Omental fat pad (tissue), 4 donors: ENCODE data around the gene WNT9A. TPM values are rescaled to one million over a fixed set of nuclear protein-coding genes. Genes with fewer than 3 reads are reported as not detected.

Experiments used
- ATAC-seq: fragments of 150-250 bp; one replicate; pipeline ENCODE4 v1.9.1; 2016; ENCODE audit warnings: mild to moderate bottlenecking, moderate library complexity; ENCODE audit not compliant: low FRiP score
- DNase-seq: peaks from one replicate; pipeline ENCODE4 v3.0.0-alpha.2; 2019; ENCODE audit warnings: low spot score
- total RNA-seq, 4 donors: library from RNA; depleted of rRNA; stranded (reverse); fragments of >200 nt; gene quantifications; one replicate each; pipeline ENCODE4 v1.1.0, GENCODE V29; 2016
- TF ChIP-seq, protein P1 (sequence below), 3 donors: fragments of 450-650 bp; IDR thresholded peaks; one replicate each; pipeline ENCODE4 v1.5.1; 2016 to 2017; ENCODE audit warnings: antibody characterized with exemption in 3 of 3, mild to moderate bottlenecking in 3 of 3, moderate library complexity in 2 of 3

WNT9A gene
- total RNA-seq, 4 donors from 2014 or later = 1.3 to 16.5 (median 5.8) TPM

DNA sequence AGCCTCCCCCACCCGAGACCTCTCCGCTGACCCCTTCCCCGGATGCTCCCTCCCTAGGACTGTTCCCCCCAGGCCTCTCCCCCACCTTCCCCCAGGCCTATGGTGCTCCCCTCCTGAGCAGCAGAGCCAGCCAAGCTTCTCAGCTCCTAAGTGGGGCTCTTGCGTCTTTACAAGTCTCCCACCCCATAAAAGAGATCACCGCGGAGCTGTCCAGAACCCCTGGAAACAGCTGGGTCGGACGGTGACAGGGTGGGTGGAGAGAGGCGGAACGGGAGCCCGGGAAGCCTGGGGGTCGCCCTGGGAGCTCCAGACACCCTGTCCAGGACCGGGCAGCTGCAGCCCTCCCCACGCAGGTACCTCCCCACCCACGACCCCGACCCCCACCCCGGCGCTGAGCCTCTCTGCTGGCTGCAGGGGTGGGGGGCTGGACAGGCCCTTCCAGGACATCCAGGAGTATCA lies 61.2 kb downstream of the WNT9A start:
- DNase-seq (peak; percentile 18), ATAC-seq (no peak)
- TF ChIP-seq, protein P1, sequence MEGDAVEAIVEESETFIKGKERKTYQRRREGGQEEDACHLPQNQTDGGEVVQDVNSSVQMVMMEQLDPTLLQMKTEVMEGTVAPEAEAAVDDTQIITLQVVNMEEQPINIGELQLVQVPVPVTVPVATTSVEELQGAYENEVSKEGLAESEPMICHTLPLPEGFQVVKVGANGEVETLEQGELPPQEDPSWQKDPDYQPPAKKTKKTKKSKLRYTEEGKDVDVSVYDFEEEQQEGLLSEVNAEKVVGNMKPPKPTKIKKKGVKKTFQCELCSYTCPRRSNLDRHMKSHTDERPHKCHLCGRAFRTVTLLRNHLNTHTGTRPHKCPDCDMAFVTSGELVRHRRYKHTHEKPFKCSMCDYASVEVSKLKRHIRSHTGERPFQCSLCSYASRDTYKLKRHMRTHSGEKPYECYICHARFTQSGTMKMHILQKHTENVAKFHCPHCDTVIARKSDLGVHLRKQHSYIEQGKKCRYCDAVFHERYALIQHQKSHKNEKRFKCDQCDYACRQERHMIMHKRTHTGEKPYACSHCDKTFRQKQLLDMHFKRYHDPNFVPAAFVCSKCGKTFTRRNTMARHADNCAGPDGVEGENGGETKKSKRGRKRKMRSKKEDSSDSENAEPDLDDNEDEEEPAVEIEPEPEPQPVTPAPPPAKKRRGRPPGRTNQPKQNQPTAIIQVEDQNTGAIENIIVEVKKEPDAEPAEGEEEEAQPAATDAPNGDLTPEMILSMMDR (IDR thresholded peaks at IDR 0.05) = no peak

GRCh38 chr1:227885648-227886502 lies 61.9 kb downstream of the WNT9A start:
- ATAC-seq (peak; percentile 46), DNase-seq (peak; percentile 62)
- TF ChIP-seq, protein P1 (IDR thresholded peaks at IDR 0.05) = no peak

GRCh38 chr1:227885135-227885647 lies 62.5 kb downstream of the WNT9A start:
- DNase-seq (peak; percentile 20), ATAC-seq (no peak)
- TF ChIP-seq, protein P1 (IDR thresholded peaks at IDR 0.05) = no peak

GRCh38 chr1:227884370-227885134 lies 63.2 kb downstream of the WNT9A start:
- TF ChIP-seq, protein P1 (IDR thresholded peaks at IDR 0.05) = no peak
- DNase-seq = peak; percentile 8
- ATAC-seq = no peak

DNA sequence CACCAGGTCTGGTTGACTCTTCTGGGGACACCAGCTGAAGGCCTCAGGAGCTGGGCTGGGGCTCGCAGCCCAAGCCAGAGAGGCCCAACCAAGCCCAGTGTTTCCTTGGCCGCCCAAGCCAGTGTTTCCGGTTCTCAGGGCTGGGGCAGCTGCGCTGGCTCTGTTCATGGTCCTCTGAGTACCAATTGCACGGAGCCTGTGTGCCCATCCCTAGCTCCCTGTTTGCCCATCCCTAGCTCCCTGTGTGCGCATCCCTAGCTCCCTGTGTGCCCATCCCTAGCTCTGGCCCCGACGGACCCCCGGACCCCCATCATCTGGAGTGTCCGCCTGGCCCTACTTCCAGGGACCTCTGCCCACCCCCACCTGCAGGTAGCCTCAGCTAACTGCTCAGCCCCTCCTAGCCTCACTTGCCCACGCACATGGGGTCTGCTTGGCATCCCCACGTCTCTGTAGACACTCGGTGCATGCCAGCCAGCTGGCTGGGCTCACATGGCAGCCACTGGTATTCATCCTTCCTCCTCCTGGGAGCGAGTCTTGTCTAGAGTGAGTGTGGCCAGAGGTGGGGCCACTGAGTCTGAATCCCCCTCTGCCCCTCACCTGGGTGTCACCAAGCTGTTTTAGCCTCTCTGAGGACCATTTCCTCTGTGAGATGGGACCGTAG lies 64.0 kb downstream of the WNT9A start:
- TF ChIP-seq, protein P1 (IDR thresholded peaks at IDR 0.05) = no peak
- ATAC-seq (no peak), DNase-seq (no peak)

DNA sequence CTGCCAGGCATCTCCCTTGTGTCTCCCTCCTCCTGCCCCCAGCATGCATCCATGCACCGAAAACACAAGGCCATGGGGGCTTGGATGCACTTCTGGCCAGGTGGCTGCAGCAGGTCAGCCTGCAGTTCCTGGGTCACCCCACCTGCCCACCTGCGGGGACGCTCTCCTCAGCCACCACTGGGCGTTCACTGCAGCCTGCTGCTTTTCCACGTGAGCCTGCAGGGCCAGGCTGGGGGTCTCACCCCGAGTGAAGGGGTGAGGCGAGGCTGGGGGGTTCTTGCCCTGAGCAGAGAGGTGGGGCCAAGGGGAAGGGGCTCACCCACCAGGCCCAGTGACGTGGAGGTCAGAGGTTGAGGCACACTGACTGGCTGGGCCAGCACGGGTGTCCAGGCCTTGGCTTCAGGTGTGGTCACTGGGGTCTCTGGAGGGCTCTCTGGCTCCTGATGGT lies 64.6 kb downstream of the WNT9A start:
- DNase-seq (peak; percentile 14), ATAC-seq (no peak)

More for the DNA sequence above, 64.6 kb downstream of the WNT9A start:
- TF ChIP-seq, protein P1 (IDR thresholded peaks at IDR 0.05) = no peak
